GM12892 (cell line): Measurements from ENCODE around the gene HIF1A.
"Not testable (repeated sequence)": the region's sequence is repeated elsewhere in the genome, so short reads cannot be mapped to it uniquely, and the experiment has no call there.

Experiments
- POLR2A ChIP-seq: IDR thresholded peaks from 2 replicates; pipeline ENCODE4 v1.6.1; 2011; ENCODE audit warnings: low read depth, low read length, control low read depth
- POLR2AphosphoS5 ChIP-seq: IDR thresholded peaks from 2 replicates; pipeline ENCODE4 v1.6.1; 2011; ENCODE audit warnings: low read depth, low read length, control low read depth
- TAF1 ChIP-seq: IDR thresholded peaks from 2 replicates; pipeline ENCODE4 v1.6.1; 2011; ENCODE audit warnings: low read depth, mild to moderate bottlenecking, control low read depth, low read length, borderline replicate concordance

- TF ChIP-seq POLR2A, POLR2AphosphoS5, TAF1: not testable (repeated sequence)
Observed at GRCh38 chr14:61746346-61746745, 51.0 kb downstream of the HIF1A start.
